EL (cell line): ENCODE measurements around the gene SUGCT.
"Not testable (repeated sequence)": the region's sequence is repeated elsewhere in the genome, so short reads cannot be mapped to it uniquely, and the experiment has no call there.

ENCODE experiments used
- DNase-seq: peaks from one replicate; pipeline ENCODE4 v3.0.0-alpha.2; 2016

SUGCT gene

GRCh38 chr7:40268810-40269209 lies 134.0 kb downstream of the SUGCT start:
- not testable (repeated sequence) for DNase-seq

GRCh38 chr7:40276061-40276460 lies 141.3 kb downstream of the SUGCT start:
- no peak for DNase-seq

GRCh38 chr7:40279991-40280390 lies 145.2 kb downstream of the SUGCT start:
- no peak for DNase-seq

GRCh38 chr7:40282858-40283257 lies 148.1 kb downstream of the SUGCT start:
- no peak for DNase-seq

GRCh38 chr7:40283391-40283790 lies 148.6 kb downstream of the SUGCT start:
- no peak for DNase-seq

GRCh38 chr7:40288827-40289226 lies 154.0 kb downstream of the SUGCT start:
- no peak for DNase-seq

GRCh38 chr7:40297741-40298311 lies 163.0 kb downstream of the SUGCT start:
- peak; percentile 62 for DNase-seq

- DNase-seq = peak; percentile 70
These were observed 163.6 kb downstream of the SUGCT start for GRCh38 chr7:40298421-40298820.

- peak; percentile 81 for DNase-seq
These were observed 164.3 kb downstream of the SUGCT start for GRCh38 chr7:40299097-40299496.

- no peak for DNase-seq
These were observed 165.4 kb downstream of the SUGCT start for GRCh38 chr7:40300146-40300670.

- peak; percentile 8 for DNase-seq
These were observed 166.8 kb downstream of the SUGCT start for GRCh38 chr7:40301486-40302068.

- DNase-seq = no peak
These were observed 169.2 kb downstream of the SUGCT start for GRCh38 chr7:40303996-40304395.

- no peak for DNase-seq
These were observed 170.4 kb downstream of the SUGCT start for GRCh38 chr7:40305229-40305628.

GRCh38 chr7:40306025-40306424 lies 171.2 kb downstream of the SUGCT start:
- no peak for DNase-seq

- DNase-seq = peak; percentile 37
These were observed 171.8 kb downstream of the SUGCT start for GRCh38 chr7:40306596-40306995.

- peak; percentile 23 for DNase-seq
These were observed 175.5 kb downstream of the SUGCT start for GRCh38 chr7:40310258-40310657.

- DNase-seq = no peak
These were observed 176.5 kb downstream of the SUGCT start for GRCh38 chr7:40311307-40311706.

GRCh38 chr7:40315277-40315676 lies 180.5 kb downstream of the SUGCT start:
- no peak for DNase-seq

GRCh38 chr7:40316176-40316575 lies 181.4 kb downstream of the SUGCT start:
- no peak for DNase-seq

- DNase-seq = no peak
These were observed 190.1 kb downstream of the SUGCT start for GRCh38 chr7:40324914-40325313.

- no peak for DNase-seq
These were observed 192.3 kb downstream of the SUGCT start for GRCh38 chr7:40327113-40327512.

GRCh38 chr7:40327873-40328272 lies 193.1 kb downstream of the SUGCT start:
- DNase-seq = no peak

- peak; percentile 53 for DNase-seq
These were observed 194.9 kb downstream of the SUGCT start for GRCh38 chr7:40329601-40330153.

- no peak for DNase-seq
These were observed 195.6 kb downstream of the SUGCT start for GRCh38 chr7:40330408-40330807.

GRCh38 chr7:40331915-40332314 lies 197.1 kb downstream of the SUGCT start:
- DNase-seq = peak; percentile 27
